HG03439 (cell line): ENCODE results near the gene BAHCC1.

Experiments used
- ATAC-seq: cut with Tn5 transposase; IDR thresholded peaks from one replicate; pipeline ENCODE4 v1.9.1; 2021; ENCODE audit warnings: mild to moderate bottlenecking, moderate library complexity; ENCODE audit not compliant: unreplicated experiment

BAHCC1 gene

DNA sequence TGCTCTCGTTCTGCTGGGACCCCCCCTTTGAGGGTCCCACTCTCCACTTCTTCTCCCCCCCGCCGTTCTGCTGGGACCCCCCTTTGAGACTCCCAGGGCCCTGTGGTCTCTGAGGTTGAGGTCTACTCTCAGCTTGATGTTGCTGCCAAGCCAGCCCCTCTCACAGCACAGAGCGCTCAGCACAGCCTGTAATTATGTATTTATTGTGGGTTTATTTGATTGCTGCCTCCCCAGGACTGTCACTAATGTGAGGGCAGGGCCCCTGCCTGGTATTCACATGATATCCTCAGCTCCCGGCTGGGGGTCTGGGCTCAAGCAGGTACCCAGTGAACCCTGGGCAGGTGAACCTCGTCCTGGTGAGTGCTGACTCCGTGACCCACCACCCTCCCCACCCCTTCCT lies 81.9 kb downstream of the BAHCC1 start:
- ATAC-seq = no peak

DNA sequence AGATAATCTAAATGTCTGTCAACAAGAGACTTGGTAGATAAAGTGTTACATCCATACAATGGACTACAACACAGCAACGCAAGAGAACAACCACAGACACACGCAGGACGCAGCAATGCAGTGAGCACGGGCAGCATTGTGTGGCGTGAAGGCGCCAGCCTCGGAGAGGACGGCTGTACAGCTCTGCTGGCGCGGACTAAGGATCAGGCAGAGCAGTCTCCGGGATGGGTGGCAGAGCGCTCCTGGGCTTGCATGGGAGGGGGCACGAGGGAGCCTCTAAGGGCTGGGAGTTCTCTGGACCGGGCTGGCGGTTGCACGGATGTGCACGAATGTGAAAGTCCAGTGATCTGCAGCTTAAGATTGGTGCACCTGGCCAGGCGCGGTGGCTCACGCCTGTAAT lies 82.9 kb downstream of the BAHCC1 start:
- ATAC-seq = no peak

DNA sequence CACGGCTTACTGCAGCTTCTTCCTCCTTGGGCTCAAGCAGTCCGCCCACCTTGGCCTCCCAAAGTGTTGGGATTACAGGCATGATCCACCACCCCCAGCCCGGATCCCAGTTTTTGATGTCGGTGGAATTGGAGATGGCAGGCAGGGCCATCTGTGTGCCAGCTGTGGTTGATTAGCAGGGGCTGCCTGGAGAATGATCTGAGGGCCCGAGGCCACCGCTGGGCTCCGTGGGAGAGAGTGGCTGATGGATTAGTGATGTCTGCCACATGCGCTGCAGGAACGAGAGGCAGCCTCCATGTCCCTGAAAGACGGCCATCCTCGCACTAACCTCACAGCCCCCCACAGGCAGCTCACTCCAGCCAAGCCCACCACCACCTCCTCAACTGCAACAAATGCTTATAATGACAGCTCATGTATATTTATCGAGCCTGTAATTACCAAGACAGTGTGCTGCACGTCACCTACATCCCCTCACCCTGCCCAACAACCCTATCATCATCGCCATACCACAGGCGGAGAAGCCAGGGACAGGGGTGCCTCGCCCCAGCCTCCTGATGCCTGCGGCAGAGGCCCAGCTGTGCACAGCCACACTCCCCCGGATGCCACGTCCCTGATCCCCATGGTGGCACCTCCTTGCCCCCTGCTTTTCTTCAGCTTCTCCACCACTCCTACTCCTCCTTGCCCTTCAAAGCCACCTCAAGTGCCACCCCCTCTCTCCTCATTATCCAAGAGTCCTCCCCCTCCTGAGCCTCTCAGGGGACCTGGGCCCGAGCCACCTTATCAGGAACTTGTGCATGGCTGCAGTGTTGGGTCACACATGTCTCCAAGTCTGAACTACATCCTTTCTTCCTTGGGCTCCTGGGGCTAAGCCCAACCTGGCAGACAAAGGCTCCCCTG lies 84.2 kb downstream of the BAHCC1 start:
- no peak for ATAC-seq

DNA sequence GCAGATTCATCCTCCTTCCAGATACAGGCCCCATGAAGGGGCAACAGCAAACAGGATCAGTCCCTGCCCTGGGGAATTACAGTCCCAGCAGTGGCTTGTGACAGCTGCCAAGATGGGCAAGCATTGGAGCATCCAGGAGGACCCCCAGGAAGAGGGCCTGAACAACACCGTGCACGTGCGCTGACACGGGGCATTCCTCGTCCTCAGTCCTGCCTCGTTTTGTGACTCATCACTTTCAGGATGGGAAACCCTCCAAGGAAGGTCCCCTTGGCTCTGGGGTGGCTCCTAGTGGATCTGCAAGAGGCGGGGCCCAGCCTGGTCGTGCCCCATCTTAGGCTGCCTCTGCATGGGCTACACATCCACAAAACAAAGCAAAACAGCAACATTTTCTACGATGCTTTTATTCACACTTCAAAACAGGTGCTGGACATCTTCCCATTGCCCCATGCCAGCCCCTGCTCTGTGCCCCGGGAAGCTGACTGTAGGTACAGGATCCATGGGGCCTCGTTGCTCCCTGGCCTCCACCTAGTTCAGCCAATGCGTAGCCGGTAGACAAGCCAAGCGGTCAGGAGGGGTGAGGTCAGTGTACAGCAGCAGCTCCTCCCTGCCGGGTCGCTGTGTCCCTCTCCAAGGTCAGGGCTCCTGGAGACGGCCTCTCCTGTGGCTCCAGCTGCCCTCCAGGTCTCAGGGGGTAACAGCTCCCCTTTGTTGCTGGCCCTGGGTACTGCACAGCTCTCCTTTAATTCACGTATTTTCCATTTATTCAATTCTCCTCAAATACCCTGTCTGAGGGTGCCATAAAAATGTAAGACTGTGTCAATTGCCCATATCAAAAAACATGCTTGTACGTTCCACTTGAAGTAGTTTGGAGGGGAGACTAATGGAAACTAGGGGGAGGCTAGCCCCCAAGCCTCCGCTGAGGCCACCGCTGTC lies 85.1 kb downstream of the BAHCC1 start:
- no peak for ATAC-seq

DNA sequence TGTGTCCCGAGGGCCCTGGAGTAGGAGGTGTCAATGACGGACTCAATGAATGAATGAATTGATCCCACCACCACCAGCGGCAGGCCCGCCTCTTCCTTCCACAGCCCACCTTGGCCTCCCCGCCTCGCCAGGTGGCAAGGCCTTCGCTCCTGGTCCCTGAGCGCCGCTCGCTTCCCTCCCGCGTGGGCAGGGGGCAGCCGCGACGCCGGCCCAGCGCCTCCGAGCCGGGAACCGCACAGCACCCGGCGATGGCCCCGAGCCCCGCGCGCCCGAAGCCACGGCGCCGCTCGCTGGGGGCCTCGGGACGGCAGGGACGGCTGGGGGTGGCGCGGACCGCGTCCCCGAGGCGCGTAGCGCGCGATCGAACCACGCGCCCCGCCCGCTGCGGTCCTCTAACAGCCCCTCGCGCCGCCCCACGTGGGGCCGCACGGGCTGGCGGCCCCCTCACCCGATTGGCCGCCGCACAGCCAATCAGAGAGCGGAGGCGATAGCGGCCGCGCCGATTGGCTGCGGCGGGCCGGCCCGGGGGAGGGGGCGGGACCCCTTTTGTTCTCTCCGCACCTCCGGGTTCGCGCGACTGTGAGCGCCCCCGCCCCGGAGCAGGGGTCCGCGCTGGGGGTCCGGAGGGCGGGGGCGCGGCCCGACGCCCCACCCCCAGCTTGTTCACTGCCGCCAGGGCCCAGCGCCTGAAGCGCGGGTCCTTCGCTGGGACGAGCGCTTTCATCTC lies 86.0 kb downstream of the BAHCC1 start:
- no peak for ATAC-seq

DNA sequence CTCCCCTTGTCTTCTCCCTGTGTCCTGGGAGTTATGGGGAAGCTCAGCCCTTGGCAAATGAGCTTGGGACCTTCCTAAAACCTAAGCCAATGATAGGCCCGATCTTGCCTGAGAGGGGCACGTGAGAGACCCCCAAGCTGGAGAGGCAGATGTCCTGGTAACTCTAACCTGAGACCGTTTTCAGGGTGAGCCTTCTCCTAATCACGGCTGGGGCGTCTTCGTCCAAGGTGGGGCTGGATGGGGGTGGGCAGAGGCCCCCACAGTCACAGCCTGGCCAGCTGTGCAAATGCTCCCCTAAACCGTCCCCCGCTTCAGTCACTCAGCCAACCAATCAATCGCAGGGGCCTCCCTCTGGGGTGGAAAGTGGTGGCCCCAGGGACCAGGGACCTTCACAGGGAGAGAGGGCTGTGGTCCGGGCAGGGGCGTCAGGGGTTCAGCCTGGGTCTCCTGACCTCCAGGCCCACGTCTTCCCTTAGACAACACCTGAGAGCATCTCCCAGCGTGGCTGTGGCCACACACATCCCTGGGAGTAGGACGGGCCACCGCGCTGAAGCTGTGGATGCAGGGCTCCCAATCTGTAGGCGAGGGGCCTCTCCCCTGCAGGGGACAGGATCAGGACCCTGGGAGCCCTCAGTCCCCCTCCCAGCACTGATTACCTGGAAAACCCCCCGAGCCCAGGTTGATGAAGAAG lies 86.7 kb downstream of the BAHCC1 start:
- no peak for ATAC-seq

DNA sequence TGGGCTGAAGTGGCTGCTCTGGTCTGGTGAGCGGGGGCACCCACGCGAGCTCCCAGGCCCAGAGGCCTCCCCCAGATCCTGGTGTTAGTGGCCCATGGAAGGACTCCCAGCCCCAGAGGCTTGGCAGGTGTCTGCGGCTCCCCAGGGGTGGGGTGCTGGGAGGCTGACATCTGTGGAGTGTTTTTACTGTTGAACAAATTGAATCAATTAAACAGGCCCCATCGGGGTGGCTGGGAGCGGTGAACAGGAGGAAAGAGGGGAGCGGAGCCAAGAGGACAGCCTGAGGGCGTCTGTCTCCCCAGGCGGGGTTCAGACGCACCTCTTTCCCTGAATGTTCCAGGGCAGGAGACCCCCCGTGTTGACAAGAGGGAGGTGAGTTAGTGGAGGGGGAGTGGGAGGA lies 87.4 kb downstream of the BAHCC1 start:
- ATAC-seq = no peak

DNA sequence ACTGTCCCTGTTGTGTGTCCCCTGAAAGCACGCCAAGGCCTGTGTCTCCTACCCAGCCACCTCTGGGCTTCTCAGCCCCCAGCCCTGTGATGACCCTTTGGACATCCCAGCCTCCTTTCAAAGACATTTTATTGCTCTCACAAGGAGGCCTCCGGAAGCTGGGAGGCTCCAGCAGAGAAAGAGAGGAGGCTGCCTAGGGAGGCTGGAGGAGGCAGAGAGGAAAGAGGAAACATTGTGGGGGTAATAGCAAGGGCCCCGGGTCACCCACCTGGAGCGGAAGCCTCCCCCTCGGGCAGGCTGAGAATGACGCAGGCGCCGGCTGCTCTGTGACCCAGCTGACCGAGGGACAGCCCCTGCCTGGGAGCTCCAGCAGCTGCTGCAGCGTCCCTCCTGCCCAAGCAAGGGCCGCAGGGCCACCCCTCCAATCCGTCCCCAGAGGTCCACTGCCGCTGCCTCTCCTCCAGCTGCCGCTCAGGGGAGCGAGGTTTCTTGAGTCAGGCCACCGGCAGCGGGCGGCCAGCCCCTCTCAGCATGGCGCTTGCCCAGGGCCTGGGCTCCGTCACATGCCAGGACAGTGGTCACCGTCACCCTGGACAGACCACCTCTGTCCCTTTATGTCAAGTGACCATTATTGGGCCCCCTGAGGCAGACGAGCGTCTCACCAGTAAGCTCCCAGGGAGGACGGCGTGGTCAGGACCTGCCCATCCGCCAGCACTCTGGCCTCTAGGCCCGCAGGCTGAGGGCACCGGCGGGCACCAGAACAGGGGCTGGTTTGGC lies 88.0 kb downstream of the BAHCC1 start:
- no peak for ATAC-seq

DNA sequence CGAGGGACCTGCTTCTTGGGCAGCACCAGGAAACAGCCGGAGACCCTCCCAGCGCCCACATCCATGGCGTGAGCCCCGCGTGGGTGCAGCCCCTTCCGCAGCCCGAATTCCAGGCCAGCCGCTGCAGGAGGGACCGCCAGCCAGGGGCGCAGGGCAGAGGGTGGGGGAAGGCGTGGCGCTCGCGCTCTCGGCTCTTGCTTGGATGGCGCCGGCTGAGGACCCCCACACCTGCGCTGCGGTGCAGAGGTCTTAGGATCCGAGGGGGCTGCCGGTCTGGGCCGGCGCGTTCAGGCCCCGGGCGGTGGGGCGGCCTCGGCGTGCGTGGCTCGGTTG lies 88.6 kb downstream of the BAHCC1 start:
- no peak for ATAC-seq

DNA sequence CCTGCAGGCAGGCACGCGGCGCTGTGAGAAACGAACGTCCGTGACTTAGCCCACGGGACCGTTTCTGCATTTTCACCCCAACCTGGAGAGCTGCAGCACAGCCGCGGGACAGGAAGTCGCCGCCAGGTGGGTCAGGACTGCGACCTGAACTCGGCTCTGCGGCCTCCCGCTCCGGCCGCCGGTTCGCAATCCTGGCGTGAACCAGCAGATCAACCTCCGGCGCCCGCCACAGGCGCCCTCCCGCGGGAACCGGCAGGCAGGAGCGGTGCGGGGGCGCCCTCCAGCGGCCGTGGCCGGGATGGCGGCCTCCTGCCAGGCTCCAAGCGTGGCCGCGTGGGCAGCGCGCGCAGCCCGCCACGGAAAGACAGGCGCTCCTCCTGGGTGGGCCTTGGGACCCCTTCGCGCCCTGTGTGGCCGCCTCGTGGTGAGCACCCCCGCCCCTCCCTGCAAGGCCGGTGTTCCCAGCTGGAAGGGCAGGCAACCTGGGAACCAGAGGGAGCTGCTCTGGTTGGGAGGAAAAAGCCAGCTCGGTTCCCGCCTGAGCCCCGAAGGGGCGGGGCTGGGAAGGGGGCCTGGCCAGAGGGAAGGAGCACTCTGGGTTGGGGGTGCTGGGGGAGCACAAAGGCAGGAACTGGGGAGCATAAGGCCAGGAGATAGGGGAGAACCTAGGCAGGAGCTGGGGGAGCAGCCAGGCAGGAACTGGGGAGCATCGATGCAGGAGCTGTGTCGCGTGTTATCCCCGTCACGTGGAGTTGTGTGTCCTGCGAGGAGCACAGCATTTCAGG lies 89.1 kb downstream of the BAHCC1 start:
- peak; percentile 68 for ATAC-seq

DNA sequence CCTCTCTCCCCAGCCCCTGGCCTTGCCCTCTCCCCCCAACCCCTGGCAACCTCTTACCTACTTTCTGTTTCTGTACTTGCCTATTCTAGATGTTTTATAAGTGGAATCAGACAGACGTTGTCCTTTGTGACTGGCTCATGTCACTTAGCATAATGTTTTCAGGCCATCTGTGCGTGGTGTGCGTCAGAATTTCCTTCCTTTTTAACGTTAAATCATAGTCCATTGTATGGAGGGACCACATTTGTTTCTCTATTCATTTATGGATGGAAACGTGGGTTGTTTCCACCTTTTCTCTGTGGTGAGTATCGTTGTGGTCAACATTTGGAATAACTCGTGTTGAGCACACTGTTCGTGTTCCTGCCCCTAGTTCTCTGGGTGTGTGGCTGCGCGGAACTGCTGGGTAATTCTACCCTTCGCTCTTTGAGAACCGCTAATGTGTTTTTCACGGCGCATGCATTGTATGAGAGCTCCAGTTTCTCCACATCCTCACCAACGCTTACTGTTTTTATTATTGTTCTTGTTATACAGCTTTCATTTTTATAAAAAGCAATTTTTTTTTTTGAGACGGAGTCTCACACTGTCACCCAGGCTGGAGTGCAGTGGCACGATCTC lies 91.0 kb downstream of the BAHCC1 start:
- ATAC-seq = no peak

DNA sequence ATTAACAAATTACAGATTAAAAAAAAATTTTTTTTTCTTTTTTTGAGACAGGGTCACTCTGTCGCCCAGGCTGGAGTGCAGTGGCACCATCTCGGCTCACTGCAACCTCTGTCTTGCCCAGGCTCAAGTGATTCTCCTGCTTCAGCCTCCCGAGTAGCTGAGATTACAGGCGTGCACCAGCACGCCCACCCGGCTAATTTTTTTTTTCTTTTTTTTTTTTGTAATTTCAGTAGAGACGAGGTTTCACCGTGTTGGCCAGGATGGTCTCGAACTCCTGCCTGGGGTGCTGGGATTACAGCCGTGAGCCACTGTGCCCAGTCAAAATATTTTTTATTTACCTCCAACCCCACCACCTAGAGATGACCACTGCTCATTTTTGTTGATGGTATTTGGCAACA lies 91.8 kb downstream of the BAHCC1 start:
- no peak for ATAC-seq

DNA sequence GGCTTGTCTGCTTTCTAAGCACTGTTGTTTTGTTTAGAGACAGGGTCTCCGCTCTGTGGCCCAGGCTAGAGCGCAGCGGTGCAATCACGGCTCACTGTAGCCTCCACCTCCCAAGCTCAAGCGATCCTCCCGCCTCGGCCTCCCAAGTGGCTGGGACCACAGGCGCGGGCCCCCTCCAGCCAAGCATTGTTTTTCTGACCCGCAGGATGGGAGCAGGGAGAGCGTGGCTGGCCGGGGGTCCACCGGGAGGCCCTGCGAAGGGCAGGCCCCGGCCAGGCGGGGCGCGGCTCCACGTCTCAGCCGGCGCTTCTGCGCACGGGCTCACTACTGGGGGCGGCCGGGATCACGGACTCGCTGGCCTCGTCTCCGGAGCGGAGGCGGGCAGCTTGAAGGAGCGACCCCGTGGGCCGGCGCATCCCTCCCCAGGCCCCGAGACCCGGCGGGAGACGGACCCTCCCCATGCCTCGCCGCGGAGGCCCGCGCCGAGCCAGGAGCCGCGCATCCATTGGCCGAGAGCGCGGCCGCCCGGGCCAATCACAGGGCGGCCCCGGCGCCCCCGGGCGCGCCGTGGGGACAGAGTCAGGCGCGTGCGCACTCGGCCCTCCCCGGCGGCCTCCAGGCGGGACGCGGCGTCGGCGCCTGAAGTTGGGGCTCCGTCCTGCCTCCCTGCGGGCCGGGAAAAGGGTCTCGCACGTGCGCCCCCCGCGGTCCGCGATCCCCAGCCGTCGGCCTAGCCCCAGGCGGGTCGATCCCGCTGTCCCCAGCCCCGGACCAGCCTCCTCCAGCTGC lies 92.4 kb downstream of the BAHCC1 start:
- ATAC-seq = no peak

DNA sequence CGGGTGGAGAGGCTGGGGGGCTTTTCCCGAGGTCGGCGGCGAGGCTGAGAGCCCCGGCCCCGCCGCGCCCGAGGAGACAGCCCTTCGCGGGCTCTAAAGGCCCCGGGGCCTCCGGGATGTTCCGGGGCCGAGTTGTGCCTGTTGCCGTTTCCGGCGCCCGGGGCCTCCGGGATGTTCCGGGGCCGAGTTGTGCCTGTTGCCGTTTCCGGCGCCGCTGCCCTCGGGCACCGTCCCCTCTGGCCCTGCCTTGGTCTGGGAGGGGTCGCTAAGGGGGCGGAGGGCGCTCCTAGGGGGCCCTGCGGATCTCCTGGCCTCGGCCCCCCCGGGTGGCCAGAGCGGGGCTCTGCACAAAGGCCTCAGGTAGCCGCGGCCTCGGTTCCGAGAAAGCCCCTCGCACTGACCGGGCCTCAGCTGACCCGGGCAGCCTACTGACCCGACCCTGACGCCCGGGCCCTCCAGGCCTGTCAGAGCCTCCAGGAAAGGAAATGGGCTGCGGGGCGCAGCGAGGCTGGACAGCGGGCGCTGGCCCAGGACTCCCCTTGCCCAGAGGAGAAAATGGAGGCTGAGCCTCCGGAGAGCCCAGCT lies 93.1 kb downstream of the BAHCC1 start:
- no peak for ATAC-seq

DNA sequence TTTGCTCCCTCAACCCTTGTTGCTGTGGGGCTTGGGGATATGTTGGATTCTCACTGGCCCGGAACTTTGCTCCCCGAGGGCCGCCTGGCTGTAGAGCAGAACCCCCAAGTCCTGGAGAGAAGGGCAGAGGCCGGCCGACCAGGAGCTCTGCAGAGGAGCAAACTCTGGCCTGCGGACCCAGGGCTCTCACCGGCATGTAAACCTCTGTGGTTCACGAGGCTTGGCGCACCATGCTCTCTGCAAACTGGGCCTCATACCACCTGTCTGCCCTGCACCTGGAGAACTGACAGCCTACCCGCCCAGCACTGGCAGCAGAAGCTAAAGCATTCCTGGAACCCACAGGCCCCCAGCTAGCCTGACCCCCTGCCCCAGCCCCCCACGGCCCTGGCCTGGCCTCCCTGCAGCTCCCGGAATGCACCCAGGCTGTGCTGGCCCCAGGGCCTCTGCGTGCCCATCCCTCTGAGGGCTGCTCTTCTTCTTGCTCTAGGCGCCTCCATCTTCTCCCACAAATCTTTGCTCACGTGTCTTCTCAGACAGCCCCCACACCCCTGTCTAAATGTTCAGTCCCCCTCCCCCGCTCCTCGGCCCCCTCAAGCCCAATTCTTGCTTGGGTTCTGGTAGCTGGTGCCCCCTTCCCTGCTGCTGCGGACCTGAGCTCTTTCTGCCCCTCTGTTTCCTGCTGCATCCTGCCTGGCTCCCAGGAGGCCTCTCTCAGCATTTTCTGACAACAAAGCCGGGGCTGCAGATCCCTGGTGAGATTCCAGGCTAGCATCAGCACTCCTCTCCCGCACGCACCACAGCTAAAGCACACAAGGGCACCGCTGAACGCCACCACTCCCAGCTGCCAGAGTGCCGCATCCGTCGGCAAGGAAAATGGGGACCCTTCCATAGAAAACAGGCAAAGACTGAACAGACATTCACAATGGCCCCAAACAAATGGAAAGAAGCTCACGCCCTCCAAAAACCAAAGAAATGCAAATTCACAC lies 94.0 kb downstream of the BAHCC1 start:
- ATAC-seq = no peak
